ENCODE measurements around the gene CBX7.

DNA sequence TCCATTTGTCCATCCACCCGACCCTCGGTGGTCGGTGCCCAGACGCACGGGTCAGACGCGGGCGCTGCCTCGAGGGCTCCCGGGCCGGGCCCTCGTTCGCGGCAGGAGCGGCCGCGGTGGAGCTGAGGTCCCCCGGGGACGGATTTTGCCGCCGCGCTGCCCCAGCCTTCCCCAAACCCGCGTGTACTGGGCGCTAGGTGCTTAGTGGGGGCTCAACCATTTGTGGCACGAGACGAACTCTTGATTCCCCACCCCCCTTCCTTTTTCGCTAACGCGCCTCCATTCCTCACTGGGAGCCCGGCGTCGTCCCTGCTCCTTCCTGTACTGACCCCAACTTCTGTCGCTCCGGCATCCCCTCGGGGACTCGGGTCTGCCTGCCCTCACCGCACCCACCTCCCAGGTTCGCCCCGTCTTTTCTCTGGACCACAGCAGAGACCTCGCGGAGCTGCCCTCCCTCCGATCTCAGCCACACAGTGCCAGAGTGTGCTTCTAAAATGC lies 789 bp upstream of the CBX7 start:
- TF ChIP-seq, protein P1, sequence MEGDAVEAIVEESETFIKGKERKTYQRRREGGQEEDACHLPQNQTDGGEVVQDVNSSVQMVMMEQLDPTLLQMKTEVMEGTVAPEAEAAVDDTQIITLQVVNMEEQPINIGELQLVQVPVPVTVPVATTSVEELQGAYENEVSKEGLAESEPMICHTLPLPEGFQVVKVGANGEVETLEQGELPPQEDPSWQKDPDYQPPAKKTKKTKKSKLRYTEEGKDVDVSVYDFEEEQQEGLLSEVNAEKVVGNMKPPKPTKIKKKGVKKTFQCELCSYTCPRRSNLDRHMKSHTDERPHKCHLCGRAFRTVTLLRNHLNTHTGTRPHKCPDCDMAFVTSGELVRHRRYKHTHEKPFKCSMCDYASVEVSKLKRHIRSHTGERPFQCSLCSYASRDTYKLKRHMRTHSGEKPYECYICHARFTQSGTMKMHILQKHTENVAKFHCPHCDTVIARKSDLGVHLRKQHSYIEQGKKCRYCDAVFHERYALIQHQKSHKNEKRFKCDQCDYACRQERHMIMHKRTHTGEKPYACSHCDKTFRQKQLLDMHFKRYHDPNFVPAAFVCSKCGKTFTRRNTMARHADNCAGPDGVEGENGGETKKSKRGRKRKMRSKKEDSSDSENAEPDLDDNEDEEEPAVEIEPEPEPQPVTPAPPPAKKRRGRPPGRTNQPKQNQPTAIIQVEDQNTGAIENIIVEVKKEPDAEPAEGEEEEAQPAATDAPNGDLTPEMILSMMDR (conservative IDR thresholded peaks at IDR 0.05; ENCODE audit: low read length): no peak
- no peak for TF ChIP-seq EZH2phosphoT487 (IDR thresholded peaks at IDR 0.05; ENCODE audit: borderline replicate concordance, low read depth, low read length)

Measured in OCI-LY7 (cell line).